ENCODE results near the gene GADD45B. TPM values are rescaled to one million over a fixed set of nuclear protein-coding genes. Genes with fewer than 3 reads are reported as not detected.

GADD45B gene
- polyA plus RNA-seq, 1 donor, result 23.2 TPM

Other genes starting within 250 kb of the GADD45B start
- gene PLEKHJ1, start 239.8 kb upstream of the GADD45B start, polyA plus RNA-seq, result 115 TPM
- 75.2 TPM for gene SF3A2, start 239.3 kb upstream of the GADD45B start, polyA plus RNA-seq
- 4.6 TPM for gene AMH, start 226.8 kb upstream of the GADD45B start, polyA plus RNA-seq
- 2.2 TPM for gene JSRP1, start 219.7 kb upstream of the GADD45B start, polyA plus RNA-seq
- gene PEAK3, start 194.0 kb upstream of the GADD45B start, polyA plus RNA-seq, result 0.15 TPM
- gene LINGO3, start 168.0 kb upstream of the GADD45B start, polyA plus RNA-seq, result 0.66 TPM
- gene LSM7, start 147.5 kb upstream of the GADD45B start, polyA plus RNA-seq, result 152 TPM
- gene SPPL2B, start 147.4 kb upstream of the GADD45B start, polyA plus RNA-seq, result 112 TPM
- gene TMPRSS9, start 115.9 kb upstream of the GADD45B start, polyA plus RNA-seq, result 1.9 TPM
- gene TIMM13, start 48.5 kb upstream of the GADD45B start, polyA plus RNA-seq, result 91.2 TPM
- 40.2 TPM for gene LMNB2, start 19.2 kb upstream of the GADD45B start, polyA plus RNA-seq
- 2.2 TPM for gene GNG7, start 226.6 kb downstream of the GADD45B start, polyA plus RNA-seq
- 2.6 TPM for gene DIRAS1, start 245.2 kb downstream of the GADD45B start, polyA plus RNA-seq